ENCODE data around the gene CD300A. TPM values are rescaled to one million over a fixed set of nuclear protein-coding genes. Genes with fewer than 3 reads are reported as not detected.
"Not testable (repeated sequence)": the region's sequence is repeated elsewhere in the genome, so short reads cannot be mapped to it uniquely, and the experiment has no call there.

CD300A gene
- polyA plus RNA-seq, 3 donors = 1.2 to 7.2 (median 3.0) TPM

DNA sequence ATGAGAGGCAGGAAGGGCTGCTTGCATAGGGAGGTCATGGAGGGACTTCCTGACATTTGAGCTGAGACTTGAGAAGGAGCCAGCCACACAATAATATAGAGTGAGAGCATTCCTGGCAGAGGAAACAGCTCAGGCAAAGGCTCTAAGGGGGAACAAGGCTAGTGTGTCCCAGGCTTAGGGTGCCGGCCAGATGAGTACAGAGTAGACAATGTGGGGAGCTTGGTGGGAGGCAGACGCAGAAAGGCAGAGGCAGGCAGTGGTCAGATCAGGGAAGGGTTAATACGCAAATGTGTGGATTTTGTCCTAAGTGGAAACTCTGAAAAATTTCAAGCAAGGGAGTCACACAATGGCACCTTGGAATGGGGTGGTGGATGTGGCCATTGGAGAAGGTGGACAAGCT, 33.6 kb downstream of the CD300A start:
- no peak overlapping the region for H3K27ac ChIP-seq (ENCODE audit: low read depth, low read length)
- WGBS, 3 donors = 78 to 86% (median 86%) methylated on average over 3 of the region's 3 CpGs

GRCh38 chr17:74502861-74503260, 36.4 kb downstream of the CD300A start:
- whole genome bisulfite sequencing, 3 donors = 70 to 80% (median 77%) methylated on average over 6 of the region's 6 CpGs
- no peak overlapping the region for H3K27ac ChIP-seq (ENCODE audit: low read depth, low read length)

DNA sequence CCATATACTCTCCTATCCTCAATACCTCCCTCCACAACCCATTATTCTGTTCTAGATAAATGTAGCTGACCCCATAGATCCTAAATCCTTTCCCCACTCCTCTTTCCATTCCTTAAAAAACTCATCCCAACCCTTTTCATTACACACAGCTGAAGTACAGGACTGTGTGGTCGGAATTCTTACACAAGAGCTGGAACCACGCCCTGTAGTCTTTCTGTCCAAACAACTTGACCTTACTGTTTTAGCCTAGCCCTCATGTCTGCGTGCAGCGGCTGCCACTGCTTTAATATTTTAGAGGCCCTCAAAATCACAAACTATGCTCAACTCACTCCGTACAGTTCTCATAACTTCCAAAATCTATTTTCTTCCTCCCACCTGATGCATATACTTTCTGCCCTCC, 37.5 kb downstream of the CD300A start:
- 49 to 83% (median 54%) methylated on average over 5 of the region's 5 CpGs for WGBS, 3 donors
- H3K27ac ChIP-seq (ENCODE audit: low read depth, low read length) = not testable (repeated sequence)

DNA sequence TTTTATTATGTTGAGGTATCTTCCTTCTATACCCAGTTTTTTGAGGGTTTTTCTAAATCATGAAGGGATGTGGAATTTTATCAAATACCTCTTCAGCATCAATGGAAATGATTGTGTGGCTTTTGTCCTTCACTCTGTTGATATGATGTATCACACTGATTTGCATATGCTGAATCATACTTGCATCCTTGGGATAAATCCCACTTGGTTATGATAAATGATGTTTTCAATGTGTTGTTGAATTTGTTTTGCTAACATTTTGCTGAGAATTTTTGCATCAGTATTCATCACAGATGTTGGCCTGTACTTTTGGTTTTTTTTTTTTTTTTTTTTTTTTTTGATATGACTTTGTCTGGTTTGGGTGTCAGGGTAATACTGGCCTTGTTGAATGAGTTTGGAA, 41.7 kb downstream of the CD300A start:
- H3K27ac ChIP-seq (ENCODE audit: low read depth, low read length) = no peak overlapping the region

- 80 to 84% (median 80%) methylated on average over 2 of the region's 2 CpGs for WGBS, 3 donors
- no peak overlapping the region for H3K27ac ChIP-seq (ENCODE audit: low read depth, low read length)
Observed at GRCh38 chr17:74512036-74512435, 45.6 kb downstream of the CD300A start.

- no peak overlapping the region for H3K27ac ChIP-seq (ENCODE audit: low read depth, low read length)
- WGBS, 3 donors = 45 to 74% (median 68%) methylated on average over 7 of the region's 7 CpGs
Observed at GRCh38 chr17:74512624-74513091, 46.2 kb downstream of the CD300A start.

GRCh38 chr17:74513987-74514631, 47.7 kb downstream of the CD300A start:
- H3K27ac ChIP-seq (ENCODE audit: low read depth, low read length) = no peak overlapping the region
- WGBS, 3 donors = 22 to 98% (median 88%) methylated on average over 3 of the region's 3 CpGs

DNA sequence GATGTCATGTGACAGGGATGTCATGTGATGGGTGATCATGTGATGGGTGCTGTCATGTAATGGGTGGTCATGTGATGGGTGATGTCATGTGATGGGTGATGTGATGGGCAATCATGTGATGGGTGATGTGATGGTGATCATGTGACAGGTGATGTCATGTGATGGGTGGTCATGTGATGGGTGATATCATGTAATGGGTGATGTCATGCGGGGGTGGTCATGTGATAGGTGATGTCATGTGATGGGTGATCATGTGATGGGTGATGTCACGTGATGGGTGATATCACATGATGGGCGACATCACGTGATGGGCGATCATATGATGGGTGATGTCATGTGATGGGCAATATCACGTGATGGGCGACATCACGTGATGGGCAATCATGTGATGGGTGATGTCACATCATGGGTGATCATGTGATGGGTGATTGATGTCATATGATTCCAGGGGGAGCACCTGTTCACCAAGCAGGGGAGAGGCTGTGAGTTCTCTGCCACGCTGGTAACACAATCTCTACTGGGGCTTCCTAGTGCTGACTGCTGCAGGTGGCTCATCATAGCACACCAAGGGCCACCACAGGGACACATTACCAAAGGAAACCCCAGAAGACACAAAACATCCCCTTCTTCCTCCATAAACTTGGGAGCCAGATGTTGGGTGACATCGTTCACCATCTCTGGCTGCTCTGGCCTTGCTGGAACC, 48.3 kb downstream of the CD300A start:
- H3K27ac ChIP-seq (ENCODE audit: low read depth, low read length) = no peak overlapping the region
- 91 to 97% (median 95%) methylated on average over 10 of the region's 10 CpGs for WGBS, 3 donors

DNA sequence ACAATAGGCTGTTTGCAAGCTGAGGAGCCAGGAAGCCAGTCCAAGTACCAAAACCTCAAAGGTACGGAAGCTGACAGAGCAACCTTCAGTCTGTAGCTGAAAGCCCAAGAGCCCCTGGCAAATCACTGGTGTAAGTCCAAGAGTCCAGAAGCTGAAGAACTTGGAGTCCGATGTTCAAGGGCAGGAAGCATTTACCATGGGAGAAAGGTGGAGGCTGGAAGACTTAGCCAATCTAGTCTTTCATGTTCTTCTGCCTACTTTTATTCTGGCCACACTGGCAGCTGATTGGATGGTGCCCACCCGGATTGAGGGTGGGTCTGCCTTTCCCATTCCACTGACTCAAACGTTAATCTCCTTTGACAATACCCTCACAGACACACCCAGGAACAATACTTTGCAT, 49.5 kb downstream of the CD300A start:
- 66 to 78% (median 69%) methylated on average over 4 of the region's 4 CpGs for WGBS, 3 donors
- H3K27ac ChIP-seq (ENCODE audit: low read depth, low read length) = no peak overlapping the region

- WGBS, 3 donors = 82 to 91% (median 88%) methylated on average over 3 of the region's 3 CpGs
- H3K27ac ChIP-seq (ENCODE audit: low read depth, low read length) = no peak overlapping the region
Observed at GRCh38 chr17:74516561-74517328, 50.3 kb downstream of the CD300A start.

GRCh38 chr17:74518413-74518981, 52.1 kb downstream of the CD300A start:
- H3K27ac ChIP-seq (ENCODE audit: low read depth, low read length) = not testable (repeated sequence)
- WGBS, 3 donors = 71 to 83% (median 82%) methylated on average over 6 of the region's 6 CpGs

DNA sequence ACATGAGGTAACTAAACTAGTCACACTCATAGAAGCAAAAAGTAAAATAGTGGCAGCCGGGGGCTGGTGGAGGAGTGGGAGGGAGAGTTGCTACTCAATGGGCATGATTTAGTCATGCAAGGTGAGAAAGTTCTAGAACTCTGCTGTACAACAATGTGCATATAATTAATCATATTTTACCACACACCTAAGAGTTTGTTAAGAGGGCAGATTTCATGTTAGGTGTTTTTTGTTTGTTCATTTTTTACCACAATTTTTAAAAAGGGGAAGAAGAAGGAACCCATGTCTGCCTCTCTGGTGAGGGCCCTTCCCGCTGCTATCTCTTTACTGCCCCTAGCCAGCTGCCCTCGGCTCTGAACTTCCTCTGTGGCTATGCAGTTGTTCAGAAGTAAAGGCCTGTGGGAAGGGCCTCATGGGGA, 53.6 kb downstream of the CD300A start:
- no peak overlapping the region for H3K27ac ChIP-seq (ENCODE audit: low read depth, low read length)
- 52 to 66% (median 54%) methylated on average over 3 of the region's 3 CpGs for WGBS, 3 donors

GRCh38 chr17:74520790-74521480, 54.5 kb downstream of the CD300A start:
- no peak overlapping the region for H3K27ac ChIP-seq (ENCODE audit: low read depth, low read length)
- WGBS, 3 donors = 71 to 87% (median 72%) methylated on average over 21 of the region's 21 CpGs

GRCh38 chr17:74521701-74522201, 55.3 kb downstream of the CD300A start:
- 46 to 73% (median 55%) methylated on average over 9 of the region's 9 CpGs for WGBS, 3 donors
- no peak overlapping the region for H3K27ac ChIP-seq (ENCODE audit: low read depth, low read length)

- no peak overlapping the region for H3K27ac ChIP-seq (ENCODE audit: low read depth, low read length)
- 80 to 85% (median 85%) methylated on average over 10 of the region's 10 CpGs for WGBS, 3 donors
Observed at GRCh38 chr17:74522381-74523105, 56.1 kb downstream of the CD300A start.

DNA sequence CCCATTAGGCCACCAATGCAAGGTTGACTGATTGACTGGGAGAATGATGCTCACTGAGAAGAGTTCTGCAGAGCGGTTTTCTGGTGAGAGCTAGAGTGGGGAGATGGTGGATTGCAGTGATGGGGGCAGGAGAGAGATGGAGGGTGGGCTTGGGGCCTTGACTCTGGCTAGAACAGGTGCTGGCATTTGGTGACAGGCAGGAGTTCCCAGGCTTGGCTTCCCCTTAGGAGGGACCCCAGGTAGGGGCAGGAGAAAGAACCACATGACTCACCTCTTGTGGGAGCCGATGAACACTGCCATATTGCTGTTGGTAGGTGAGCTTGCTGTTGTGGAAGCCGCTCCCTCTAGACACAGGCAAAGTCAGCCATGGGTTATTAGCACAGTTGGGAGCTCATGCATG, 56.9 kb downstream of the CD300A start:
- H3K27ac ChIP-seq (ENCODE audit: low read depth, low read length) = no peak overlapping the region
- 85 to 90% (median 88%) methylated on average over 3 of the region's 3 CpGs for WGBS, 3 donors

- no peak overlapping the region for H3K27ac ChIP-seq (ENCODE audit: low read depth, low read length)
- 72 to 77% (median 75%) methylated on average over 11 of the region's 11 CpGs for WGBS, 3 donors
Observed at GRCh38 chr17:74524653-74525464, 58.4 kb downstream of the CD300A start.
